Measurements from ENCODE around the gene FGF14. TPM values are rescaled to one million over a fixed set of nuclear protein-coding genes. Genes with fewer than 3 reads are reported as not detected.

Gene FGF14
- total RNA-seq: 4.5 TPM
- polyA plus RNA-seq: 0.20 TPM

DNA sequence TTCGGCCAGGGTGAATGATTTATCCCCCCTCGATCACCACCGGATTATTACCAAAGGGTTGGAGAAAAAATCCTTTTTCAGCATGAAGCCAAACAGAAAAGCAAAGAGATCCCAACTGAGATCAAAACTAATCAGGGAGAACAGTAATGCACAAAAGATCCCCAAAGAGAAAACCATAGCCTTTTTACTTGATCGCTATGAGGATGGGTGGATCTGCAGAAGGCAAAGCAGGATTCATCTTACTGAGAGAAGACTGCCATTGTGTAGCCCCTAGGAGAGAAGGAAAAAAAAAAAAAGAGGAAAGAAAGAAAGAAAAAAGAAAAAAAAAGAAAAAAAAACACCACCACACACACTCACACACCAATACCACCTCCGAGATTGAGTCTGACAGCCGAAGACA lies at the start of gene FGF14:
FGF14 (minus strand) TSS at position 283 of the 400 bp plus-strand sequence.
- 12% methylated on average over 6 of the region's 6 CpGs for WGBS
- no peak for DNase-seq (ENCODE audit: extremely low spot score)

DNA sequence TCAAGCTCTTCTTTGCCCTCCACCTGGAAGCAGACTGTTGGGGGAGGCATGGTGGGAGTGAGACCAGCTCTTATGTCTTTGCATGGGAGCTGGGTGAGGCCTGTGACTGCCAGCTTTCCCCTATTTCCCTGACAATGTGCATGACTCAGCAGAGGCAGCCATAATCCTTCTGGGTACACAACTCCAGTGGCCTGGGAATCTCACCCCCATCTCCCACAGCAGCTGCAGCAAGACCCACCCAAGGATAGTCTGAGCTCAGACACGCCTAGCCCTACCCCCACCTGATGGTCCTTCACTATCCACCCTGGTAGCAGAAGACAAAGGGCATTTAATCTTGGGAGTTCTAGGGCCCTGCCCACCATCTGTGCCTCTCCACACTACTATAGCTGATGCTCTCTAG lies 41.4 kb upstream of the FGF14 start:
- Histone ChIP-seq H3K4me3 (ENCODE audit: low read depth, low read length) (no peak overlapping the region), H3K36me3 (ENCODE audit: insufficient read depth) (no peaks in the 10 kb centered on the region), H3K27ac (ENCODE audit: low read depth) (no peak overlapping the region), H3K4me1 (ENCODE audit: insufficient read depth) (no peaks in the 10 kb centered on the region)
- DNase-seq (ENCODE audit: extremely low spot score): no peak
- 83% methylated on average over 1 of the region's 1 CpG for WGBS

More for the DNA sequence above, at the start of gene FGF14:
- Histone ChIP-seq H3K4me1 (ENCODE audit: insufficient read depth) (no peaks in the 10 kb centered on the region), H3K36me3 (ENCODE audit: insufficient read depth) (no peaks in the 10 kb centered on the region), H3K27ac (ENCODE audit: low read depth) (no peak within 1 kb of the TSS), H3K4me3 (ENCODE audit: low read depth, low read length) (peak within 1 kb of the TSS; percentile 40)

DNA sequence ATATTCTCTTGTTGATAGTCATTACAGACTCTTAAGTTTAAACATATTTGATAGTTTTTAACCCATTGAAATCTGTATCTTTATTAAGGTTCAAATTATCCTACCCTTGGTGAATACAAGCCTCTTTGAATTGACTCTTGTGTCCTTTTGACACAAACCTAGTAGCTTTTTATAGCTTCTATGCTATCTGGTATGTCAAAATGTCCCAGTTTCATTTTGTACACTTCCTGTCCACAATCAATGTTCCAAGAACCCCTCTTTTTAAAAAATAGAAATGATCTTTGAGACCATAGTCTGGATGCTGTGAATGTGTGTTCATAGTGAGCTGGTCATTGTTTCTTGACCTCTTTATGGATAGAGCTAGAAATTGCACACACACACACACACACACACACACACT lies 39.2 kb upstream of the FGF14 start:
- no peak overlapping the region for H3K4me3 ChIP-seq (ENCODE audit: low read depth, low read length)
- DNase-seq (ENCODE audit: extremely low spot score): no peak
- H3K27ac ChIP-seq (ENCODE audit: low read depth): no peak overlapping the region
- no peaks in the 10 kb centered on the region for H3K36me3 ChIP-seq (ENCODE audit: insufficient read depth)
- H3K4me1 ChIP-seq (ENCODE audit: insufficient read depth): no peaks in the 10 kb centered on the region

- 63% methylated on average over 2 of the region's 2 CpGs for WGBS
- Histone ChIP-seq H3K4me3 (ENCODE audit: low read depth, low read length) (no peak overlapping the region), H3K4me1 (ENCODE audit: insufficient read depth) (no peaks in the 10 kb centered on the region), H3K36me3 (ENCODE audit: insufficient read depth) (no peaks in the 10 kb centered on the region), H3K27ac (ENCODE audit: low read depth) (no peak overlapping the region)
- DNase-seq (ENCODE audit: extremely low spot score): peak; percentile 43
Observed at GRCh38 chr13:102440259-102440936, 38.5 kb upstream of the FGF14 start.

- no peak overlapping the region for H3K4me3 ChIP-seq (ENCODE audit: low read depth, low read length)
- 74% methylated on average over 2 of the region's 2 CpGs for WGBS
- no peaks in the 10 kb centered on the region for H3K4me1 ChIP-seq (ENCODE audit: insufficient read depth)
- H3K36me3 ChIP-seq (ENCODE audit: insufficient read depth): no peaks in the 10 kb centered on the region
- no peak for DNase-seq (ENCODE audit: extremely low spot score)
- H3K27ac ChIP-seq (ENCODE audit: low read depth): no peak overlapping the region
Observed at GRCh38 chr13:102422690-102423089, 20.8 kb upstream of the FGF14 start.

GRCh38 chr13:102405499-102406100 lies 3.8 kb upstream of the FGF14 start:
- H3K36me3 ChIP-seq (ENCODE audit: insufficient read depth): no peaks in the 10 kb centered on the region
- no peak for DNase-seq (ENCODE audit: extremely low spot score)
- H3K4me3 ChIP-seq (ENCODE audit: low read depth, low read length): no peak overlapping the region
- H3K4me1 ChIP-seq (ENCODE audit: insufficient read depth): no peaks in the 10 kb centered on the region
- 64% methylated on average over 3 of the region's 3 CpGs for WGBS
- H3K27ac ChIP-seq (ENCODE audit: low read depth): no peak overlapping the region

DNA sequence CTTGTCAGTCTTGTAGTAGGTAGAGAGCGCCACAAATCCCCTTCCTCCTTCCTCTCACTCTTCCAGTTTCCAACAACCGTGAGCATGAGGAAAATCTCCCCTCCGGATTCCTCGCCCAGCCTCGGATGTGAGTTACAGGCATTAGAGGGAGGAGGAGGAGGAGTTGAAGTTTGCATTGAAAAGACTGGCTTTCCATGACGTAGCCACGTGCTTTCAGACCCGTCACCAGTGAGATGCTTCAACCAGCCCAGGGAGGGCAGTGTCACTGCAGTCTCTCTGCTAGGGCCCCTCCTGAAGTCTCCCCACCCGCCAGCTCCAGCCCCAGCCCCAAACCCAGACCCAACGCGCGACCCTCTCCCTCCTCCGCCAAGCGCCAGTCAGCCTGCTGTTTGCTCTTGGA lies 442 bp upstream of the FGF14 start:
- WGBS: 3% methylated on average over 14 of the region's 14 CpGs
- H3K4me3 ChIP-seq (ENCODE audit: low read depth, low read length): peak overlapping the region; percentile 5
- H3K27ac ChIP-seq (ENCODE audit: low read depth): no peak overlapping the region
- H3K36me3 ChIP-seq (ENCODE audit: insufficient read depth): no peaks in the 10 kb centered on the region
- no peaks in the 10 kb centered on the region for H3K4me1 ChIP-seq (ENCODE audit: insufficient read depth)
- no peak for DNase-seq (ENCODE audit: extremely low spot score)

DNA sequence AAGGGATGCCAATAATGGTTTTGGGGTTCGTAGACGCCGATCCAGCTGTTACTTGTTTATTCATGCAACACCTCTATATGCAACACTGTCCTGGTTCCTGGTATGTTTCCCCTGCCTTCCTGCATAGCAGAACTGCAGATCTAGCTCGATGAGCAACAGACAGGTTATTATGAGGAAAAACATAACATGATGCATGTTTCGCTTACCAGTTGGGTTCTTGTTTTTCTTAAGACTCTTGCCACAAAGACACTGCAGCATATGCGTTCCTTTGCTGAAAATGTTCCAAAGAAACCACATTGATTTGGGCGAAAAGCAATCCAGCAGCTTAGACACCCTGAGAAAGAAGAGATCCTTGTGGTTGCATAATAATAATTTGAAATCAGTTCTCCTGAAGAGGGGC lies 583 bp downstream of the FGF14 start:
- Histone ChIP-seq H3K4me1 (ENCODE audit: insufficient read depth) (no peaks in the 10 kb centered on the region), H3K36me3 (ENCODE audit: insufficient read depth) (no peaks in the 10 kb centered on the region), H3K4me3 (ENCODE audit: low read depth, low read length) (peak overlapping the region; percentile 40), H3K27ac (ENCODE audit: low read depth) (no peak overlapping the region)
- WGBS: 16% methylated on average over 7 of the region's 7 CpGs
- DNase-seq (ENCODE audit: extremely low spot score): no peak

- DNase-seq (ENCODE audit: extremely low spot score): no peak
- no peaks in the 10 kb centered on the region for H3K36me3 ChIP-seq (ENCODE audit: insufficient read depth)
- 1% methylated on average over 24 of the region's 24 CpGs for WGBS
- peak overlapping the region; percentile 40 for H3K4me3 ChIP-seq (ENCODE audit: low read depth, low read length)
- H3K4me1 ChIP-seq (ENCODE audit: insufficient read depth): no peaks in the 10 kb centered on the region
- no peak overlapping the region for H3K27ac ChIP-seq (ENCODE audit: low read depth)
Observed at GRCh38 chr13:102400675-102401145, 1.1 kb downstream of the FGF14 start.

DNA sequence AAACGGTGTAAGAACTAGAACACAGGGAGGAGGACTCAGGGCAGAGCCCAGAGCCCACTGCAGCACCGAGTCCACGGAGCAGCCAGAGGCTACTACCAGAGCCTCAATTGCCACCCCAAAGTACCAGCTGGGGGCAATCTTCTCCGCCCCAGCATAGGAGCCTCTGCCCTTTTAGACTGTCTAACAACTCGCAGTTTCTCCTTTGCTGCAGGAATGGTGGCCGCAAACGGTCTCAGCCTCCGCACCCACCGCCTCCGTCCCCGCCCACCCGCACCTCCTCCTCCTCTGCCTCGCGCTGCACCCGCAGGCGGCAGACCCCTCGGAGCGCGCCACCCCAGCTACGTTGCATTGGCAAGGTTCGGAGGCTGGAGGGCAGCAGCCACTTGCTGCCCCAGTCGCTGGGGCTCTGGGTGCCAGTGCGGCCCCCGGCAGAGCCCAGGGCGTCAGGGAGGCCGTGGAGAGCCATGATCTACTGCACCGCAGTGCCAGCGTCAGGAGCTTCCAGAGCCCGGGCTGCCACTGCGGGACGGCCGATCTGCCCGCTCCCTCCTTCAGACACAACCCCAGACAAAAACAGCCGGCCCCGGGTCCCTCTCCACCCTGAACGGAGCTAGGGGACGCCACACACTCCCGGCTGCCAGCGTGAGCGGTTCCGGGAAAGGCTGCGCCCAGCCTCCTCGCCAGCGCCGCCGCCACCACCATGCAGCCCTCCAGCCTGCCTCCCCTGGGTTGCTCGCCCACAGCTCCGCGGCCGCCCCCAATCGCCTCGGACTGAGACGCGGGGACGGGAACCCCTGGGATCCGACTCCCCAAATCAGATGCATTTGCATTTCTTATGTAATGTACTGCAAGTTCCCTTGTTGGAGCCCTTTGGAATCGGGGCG lies 1.8 kb downstream of the FGF14 start:
- Histone ChIP-seq H3K4me3 (ENCODE audit: low read depth, low read length) (peak overlapping the region; percentile 40), H3K4me1 (ENCODE audit: insufficient read depth) (no peaks in the 10 kb centered on the region), H3K27ac (ENCODE audit: low read depth) (no peak overlapping the region), H3K36me3 (ENCODE audit: insufficient read depth) (no peaks in the 10 kb centered on the region)
- no peak for DNase-seq (ENCODE audit: extremely low spot score)
- WGBS: 1% methylated on average over 58 of the region's 58 CpGs

DNA sequence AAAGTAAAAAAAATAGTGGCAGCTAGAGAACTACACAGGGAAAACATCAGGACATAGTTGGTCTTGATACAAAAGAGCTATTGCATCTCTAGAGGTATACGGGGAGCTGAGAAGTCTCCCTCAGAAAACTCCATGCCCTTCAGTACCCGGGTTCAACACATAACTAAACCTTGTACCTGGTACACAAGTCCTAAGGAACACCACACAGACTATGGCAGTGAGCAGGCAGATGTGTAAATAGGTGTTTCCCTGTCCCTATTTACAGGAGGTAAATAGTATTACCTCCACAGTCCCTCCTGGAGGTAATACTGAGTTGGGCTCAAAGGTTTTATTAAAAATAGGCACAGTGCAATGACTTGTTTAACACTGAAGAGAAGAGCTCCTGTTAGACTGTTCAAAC lies 5.9 kb downstream of the FGF14 start:
- WGBS: 96% methylated on average over 2 of the region's 2 CpGs
- no peak overlapping the region for H3K4me3 ChIP-seq (ENCODE audit: low read depth, low read length)
- H3K4me1 ChIP-seq (ENCODE audit: insufficient read depth): no peaks in the 10 kb centered on the region
- no peak for DNase-seq (ENCODE audit: extremely low spot score)
- H3K27ac ChIP-seq (ENCODE audit: low read depth): no peak overlapping the region
- no peaks in the 10 kb centered on the region for H3K36me3 ChIP-seq (ENCODE audit: insufficient read depth)

DNA sequence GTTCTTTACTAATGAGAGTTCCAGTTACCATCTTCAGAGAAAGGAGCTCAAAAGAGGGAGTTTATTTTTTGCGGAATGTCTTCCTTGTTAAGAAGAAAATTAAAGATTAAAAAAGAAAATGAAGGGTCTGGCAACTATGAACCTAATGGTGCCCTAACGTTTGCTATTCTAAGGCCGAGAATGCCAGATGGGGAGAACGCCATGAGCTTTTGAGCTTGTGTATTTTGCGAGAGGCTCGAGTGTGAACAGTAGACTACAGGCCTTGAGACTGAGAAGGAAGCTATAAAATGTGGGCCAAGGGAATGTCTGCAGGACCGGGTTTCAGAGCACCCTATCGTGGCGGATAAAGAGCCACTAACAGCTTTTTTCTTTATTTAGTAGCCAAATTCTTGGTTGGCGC lies 6.7 kb downstream of the FGF14 start:
- Histone ChIP-seq H3K4me1 (ENCODE audit: insufficient read depth) (no peaks in the 10 kb centered on the region), H3K36me3 (ENCODE audit: insufficient read depth) (no peaks in the 10 kb centered on the region), H3K27ac (ENCODE audit: low read depth) (no peak overlapping the region), H3K4me3 (ENCODE audit: low read depth, low read length) (peak overlapping the region; percentile 76)
- DNase-seq (ENCODE audit: extremely low spot score): no peak
- WGBS: 90% methylated on average over 10 of the region's 10 CpGs

DNA sequence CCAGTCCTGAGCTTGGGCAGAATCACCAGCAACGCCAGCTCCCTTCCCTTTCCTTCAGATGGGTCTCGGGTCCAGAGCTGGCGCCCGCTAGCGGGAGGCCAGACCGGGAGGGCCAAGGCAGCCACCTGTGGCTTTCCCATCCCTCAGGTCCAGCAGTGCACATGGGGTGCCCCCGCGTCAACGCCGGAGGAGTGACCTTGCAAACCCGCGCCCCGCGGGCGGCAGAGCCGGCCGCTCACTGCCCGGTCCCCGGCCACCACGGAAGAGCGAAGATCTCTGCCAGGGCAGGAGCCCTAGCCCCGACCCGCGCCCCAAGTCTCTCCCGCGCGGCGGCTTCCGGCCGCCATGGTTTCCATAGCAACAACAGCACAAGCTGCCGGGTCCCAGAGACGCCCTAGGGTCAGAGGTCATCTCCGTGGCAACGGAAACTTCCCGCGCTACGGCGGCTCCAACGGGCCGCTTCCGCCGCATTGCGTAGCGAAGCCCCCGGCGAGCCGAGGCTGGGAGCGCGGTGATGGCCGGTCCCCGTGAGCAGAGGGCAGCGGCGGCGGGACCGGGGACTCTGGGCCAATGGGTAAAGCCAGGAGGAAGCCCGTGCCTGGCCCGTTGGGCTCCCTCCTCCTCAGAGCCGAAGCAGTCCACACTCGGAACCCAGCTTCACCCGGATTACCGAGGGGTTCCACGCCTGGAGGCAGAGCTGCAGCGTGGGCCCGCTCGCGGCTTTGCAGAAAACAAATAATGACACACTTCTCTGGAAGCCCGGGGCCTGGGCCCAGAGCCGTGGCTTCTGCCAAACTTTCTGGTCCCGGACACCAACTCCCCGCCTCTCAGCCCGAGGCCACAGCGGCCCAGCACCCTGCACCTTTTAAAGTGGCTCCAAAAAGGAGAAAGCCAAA lies 7.4 kb downstream of the FGF14 start:
- Histone ChIP-seq H3K36me3 (ENCODE audit: insufficient read depth) (no peaks in the 10 kb centered on the region), H3K4me1 (ENCODE audit: insufficient read depth) (no peaks in the 10 kb centered on the region), H3K27ac (ENCODE audit: low read depth) (peak overlapping the region; percentile 44), H3K4me3 (ENCODE audit: low read depth, low read length) (peak overlapping the region; percentile 76)
- WGBS: under 1% methylated on average over 72 of the region's 72 CpGs
- peak; percentile 71 for DNase-seq (ENCODE audit: extremely low spot score)

All from urinary bladder (tissue), 4 donors.